GM23338 (cell line): Measurements from ENCODE around the gene EAF2. TPM values are rescaled to one million over a fixed set of nuclear protein-coding genes. Genes with fewer than 3 reads are reported as not detected.

ENCODE experiments used
- ATAC-seq: fragments of 200-7000 bp; cut with Tn5 transposase; 3 replicates; pipeline ENCODE4 v1.9.1; 2020
- DNase-seq: peaks from one replicate; pipeline ENCODE4 v3.0.0-alpha.2; 2015; ENCODE audit warnings: low spot score
- H2AFZ ChIP-seq: fragments of 200-600 bp; sonication (generic); 2 replicates; pipeline ENCODE4 v1.8.0; 2016; ENCODE audit warnings: antibody characterized with exemption, mild to moderate bottlenecking, moderate library complexity
- H3F3A ChIP-seq: fragments of 200-600 bp; sonication (generic); replicated peaks from 2 replicates; pipeline ENCODE4 v1.8.0; 2017; ENCODE audit warnings: antibody characterized with exemption, mixed run types, low read depth
- H3K27ac ChIP-seq: fragments of 200-600 bp; sonication (generic); 2 replicates; pipeline ENCODE4 v1.6.1; 2016; ENCODE audit warnings: low read depth
- H3K27me3 ChIP-seq: fragments of 200-600 bp; sonication (generic); 2 replicates; pipeline ENCODE4 v1.8.0; 2016; ENCODE audit warnings: mild to moderate bottlenecking, mixed run types, moderate library complexity; ENCODE audit not compliant: insufficient read depth
- H3K36me3 ChIP-seq: fragments of 200-600 bp; sonication (generic); 2 replicates; pipeline ENCODE4 v1.8.0; 2016; ENCODE audit warnings: mild to moderate bottlenecking; ENCODE audit not compliant: insufficient read depth
- H3K4me1 ChIP-seq: fragments of 200-600 bp; sonication (generic); 2 replicates; pipeline ENCODE4 v1.8.0; 2016; ENCODE audit warnings: mild to moderate bottlenecking, moderate library complexity; ENCODE audit not compliant: insufficient read depth
- H3K4me2 ChIP-seq: fragments of 200-600 bp; sonication (generic); 2 replicates; pipeline ENCODE4 v1.7.1; 2017; ENCODE audit warnings: mixed run types
- H3K4me3 ChIP-seq: fragments of 200-600 bp; sonication (generic); 2 replicates; pipeline ENCODE4 v1.6.1; 2016; ENCODE audit warnings: mixed run types
- H3K79me2 ChIP-seq: fragments of 200-600 bp; sonication (generic); replicated peaks from 2 replicates; pipeline ENCODE4 v1.8.0; 2017; ENCODE audit warnings: mild to moderate bottlenecking; ENCODE audit not compliant: insufficient read depth
- H3K9me2 ChIP-seq: fragments of 200-600 bp; sonication (generic); 2 replicates; pipeline ENCODE4 v1.8.0; 2017; ENCODE audit not compliant: insufficient read depth
- H4K20me1 ChIP-seq: fragments of 200-600 bp; sonication (generic); replicated peaks from 2 replicates; pipeline ENCODE4 v1.8.0; 2017; ENCODE audit warnings: mild to moderate bottlenecking; ENCODE audit not compliant: insufficient read depth
- H3K27ac Mint-ChIP-seq: 2 replicates; pipeline ENCODE4 v1.8.0; 2020; ENCODE audit warnings: inconsistent platforms, mild to moderate bottlenecking, moderate library complexity, mixed read lengths
- H3K27me3 Mint-ChIP-seq: 3 replicates; pipeline ENCODE4 v1.8.0; 2022; ENCODE audit warnings: low read depth, mild to moderate bottlenecking, moderate library complexity, mixed read lengths, inconsistent platforms; ENCODE audit not compliant: insufficient read depth, poor library complexity
- H3K36me3 Mint-ChIP-seq: 3 replicates; pipeline ENCODE4 v1.8.0; 2021; ENCODE audit warnings: low read depth, mild to moderate bottlenecking, inconsistent platforms, moderate library complexity, mixed read lengths
- H3K4me1 Mint-ChIP-seq: 3 replicates; pipeline ENCODE4 v1.8.0; 2020; ENCODE audit warnings: mild to moderate bottlenecking, inconsistent platforms, mixed read lengths
- H3K4me3 Mint-ChIP-seq: 3 replicates; pipeline ENCODE4 v1.8.0; 2021; ENCODE audit warnings: moderate library complexity, mild to moderate bottlenecking, inconsistent platforms, mixed read lengths
- H3K9me3 Mint-ChIP-seq: 3 replicates; pipeline ENCODE4 v1.8.0; 2020; ENCODE audit warnings: moderate library complexity, mild to moderate bottlenecking, inconsistent platforms, mixed read lengths
- ZNF462 ChIP-seq: fragments of 250-450 bp; sonication (Bioruptor Pico); IDR thresholded peaks from 2 replicates; pipeline ENCODE4 v1.5.0; 2020; ENCODE audit warnings: mild to moderate bottlenecking, moderate library complexity
- polyA plus RNA-seq: library from polyadenylated mRNA; unstranded; fragments of >200 nt; fragmentation: Nextera tagmentation; extraction: Ambion mirVana; gene quantifications from 2 replicates; pipeline ENCODE4 v1.2.1, GENCODE V29; 2016
- total RNA-seq: library from RNA; depleted of rRNA; stranded (reverse); fragments of >200 nt; shearing (Covaris generic); gene quantifications from 2 replicates; pipeline ENCODE4 v1.2.3, GENCODE V29; 2014

The EAF2 gene
- total and polyA plus RNA-seq, 2 experiments from 2014 or later: 5.7 to 14.7 TPM

DNA sequence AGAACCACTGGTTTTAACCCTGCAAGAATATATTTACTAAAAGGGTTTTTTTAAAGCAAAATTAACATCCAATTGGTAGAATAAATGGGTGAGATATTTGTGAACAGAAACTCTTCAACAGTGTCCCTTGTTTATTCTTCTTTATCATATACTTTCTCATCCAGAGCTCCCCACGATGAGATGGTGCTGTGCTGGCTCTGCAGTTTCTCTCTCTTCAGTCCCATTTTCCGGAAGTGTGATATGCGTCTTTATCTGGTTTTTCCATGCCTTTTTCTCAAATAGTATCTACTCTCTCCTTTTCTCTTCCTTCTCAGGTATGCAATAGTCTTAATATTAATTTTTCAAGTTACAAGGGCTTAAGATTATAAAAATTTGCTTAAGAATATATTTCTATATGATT is 1.5 kb downstream of the EAF2 start (continued):
- TF ChIP-seq ZNF462 (CRISPR knock-in tag): no peak

GRCh38 chr3:121839962-121840361 is 5.0 kb downstream of the EAF2 start:
- ATAC-seq (no peak), DNase-seq (no peak)
- H4K20me1 ChIP-seq: no peaks in the 10 kb centered on the region
- 0 out of 2 replicates have a peak, but pooled peaks cover 4% of the 10 kb centered on the region for H3K4me1 ChIP-seq
- no peaks in the 10 kb centered on the region for H3K9me2 ChIP-seq
- H2AFZ ChIP-seq: no peak overlapping the region
- peaks cover 4% of the 10 kb centered on the region; the same call in 2 of the 3 replicates for H3K4me1 Mint-ChIP-seq
- no peak overlapping the region for H3K4me3 Mint-ChIP-seq
- H3K36me3 ChIP-seq: no peaks in the 10 kb centered on the region; the same call in 1 of the 2 replicates
- no peaks in the 10 kb centered on the region; the same call in 2 of the 3 replicates for H3K36me3 Mint-ChIP-seq
- no peaks in the 10 kb centered on the region for H3K79me2 ChIP-seq
- H3K27ac ChIP-seq: no peak overlapping the region
- H3K4me3 ChIP-seq: no peak overlapping the region
- no peak for TF ChIP-seq ZNF462 (CRISPR knock-in tag)
- H3K27me3 Mint-ChIP-seq: no peaks in the 10 kb centered on the region
- H3K4me2 ChIP-seq: no peak overlapping the region
- no peaks in the 10 kb centered on the region; the same call in 2 of the 3 replicates for H3K9me3 Mint-ChIP-seq
- no peaks in the 10 kb centered on the region for H3F3A ChIP-seq
- H3K27ac Mint-ChIP-seq: no peak overlapping the region
- peaks cover 11% of the 10 kb centered on the region for H3K27me3 ChIP-seq
